HG03575 (cell line): Measurements from ENCODE around the gene CRB2.

Source experiments
- ATAC-seq: cut with Tn5 transposase; IDR thresholded peaks from one replicate; pipeline ENCODE4 v1.9.1; 2021; ENCODE audit not compliant: unreplicated experiment, insufficient number of reproducible peaks, low FRiP score; ENCODE audit errors: extremely low read depth

The CRB2 gene

GRCh38 chr9:123425836-123426365 lies 69.9 kb downstream of the CRB2 start:
- ATAC-seq = no peak

GRCh38 chr9:123426406-123426805 lies 70.4 kb downstream of the CRB2 start:
- no peak for ATAC-seq
